GM19193 (cell line): ENCODE measurements around the gene LRP1-AS.

Source experiments
- POLR2A ChIP-seq: IDR thresholded peaks from 4 replicates; pipeline ENCODE4 v1.6.1; 2011; ENCODE audit not compliant: insufficient read depth, insufficient read length; ENCODE audit errors: extremely low read depth

LRP1-AS gene

GRCh38 chr12:57127726-57128518 is 19.5 kb downstream of the LRP1-AS start, which contains the start of gene LRP1:
LRP1 (plus strand) TSS chr12:57128483; CDS start chr12:57128965, 482 bp downstream.
- TF ChIP-seq POLR2A, result no peak

- TF ChIP-seq POLR2A, result no peak
These were observed 20.2 kb downstream of the LRP1-AS start for GRCh38 chr12:57127101-57127725.

GRCh38 chr12:57126561-57126960 is 20.9 kb downstream of the LRP1-AS start:
- no peak for TF ChIP-seq POLR2A

GRCh38 chr12:57126061-57126460 is 21.4 kb downstream of the LRP1-AS start:
- no peak for TF ChIP-seq POLR2A

GRCh38 chr12:57124261-57124877 is 23.1 kb downstream of the LRP1-AS start:
- TF ChIP-seq POLR2A, result no peak

GRCh38 chr12:57123813-57124212 is 23.6 kb downstream of the LRP1-AS start:
- TF ChIP-seq POLR2A, result no peak

- no peak for TF ChIP-seq POLR2A
These were observed 27.9 kb downstream of the LRP1-AS start for GRCh38 chr12:57119294-57120085.

- no peak for TF ChIP-seq POLR2A
These were observed 28.6 kb downstream of the LRP1-AS start for GRCh38 chr12:57118711-57119271.

GRCh38 chr12:57116580-57117281 is 30.7 kb downstream of the LRP1-AS start:
- TF ChIP-seq POLR2A, result no peak

- TF ChIP-seq POLR2A, result no peak
These were observed 34.7 kb downstream of the LRP1-AS start for GRCh38 chr12:57112492-57113294.

- peak; percentile 81 for TF ChIP-seq POLR2A
These were observed 36.2 kb downstream of the LRP1-AS start, which contains the start of gene STAT6 for GRCh38 chr12:57111031-57111734. STAT6 (minus strand) TSS chr12:57111362; CDS start chr12:57108278, 3,084 bp downstream.
